HG02885 (cell line): Measurements from ENCODE around the gene MVB12B.

Source experiments
- ATAC-seq: cut with Tn5 transposase; IDR thresholded peaks from one replicate; pipeline ENCODE4 v1.9.1; 2021; ENCODE audit warnings: mild to moderate bottlenecking; ENCODE audit not compliant: unreplicated experiment, poor library complexity

MVB12B gene

DNA sequence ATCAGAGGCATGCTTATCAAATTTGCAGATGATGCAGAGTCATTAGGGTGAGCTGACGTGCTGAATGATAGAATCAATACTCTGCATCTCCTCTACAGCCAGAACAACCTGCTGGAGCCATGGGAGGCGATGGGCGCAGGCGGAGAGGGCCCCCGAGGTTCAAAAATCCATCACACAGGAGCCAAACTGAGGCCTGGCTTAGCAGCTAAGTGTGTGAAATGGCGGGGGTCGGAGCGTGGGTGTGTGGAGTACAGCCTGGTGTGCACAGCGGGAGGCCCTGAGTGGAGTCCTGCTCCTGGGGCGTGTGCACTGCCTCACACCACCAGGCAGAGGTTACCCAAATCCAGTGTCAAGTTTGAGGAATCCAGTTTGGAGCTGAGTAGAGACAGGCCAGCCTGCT, 73.2 kb downstream of the MVB12B start:
- no peak for ATAC-seq

DNA sequence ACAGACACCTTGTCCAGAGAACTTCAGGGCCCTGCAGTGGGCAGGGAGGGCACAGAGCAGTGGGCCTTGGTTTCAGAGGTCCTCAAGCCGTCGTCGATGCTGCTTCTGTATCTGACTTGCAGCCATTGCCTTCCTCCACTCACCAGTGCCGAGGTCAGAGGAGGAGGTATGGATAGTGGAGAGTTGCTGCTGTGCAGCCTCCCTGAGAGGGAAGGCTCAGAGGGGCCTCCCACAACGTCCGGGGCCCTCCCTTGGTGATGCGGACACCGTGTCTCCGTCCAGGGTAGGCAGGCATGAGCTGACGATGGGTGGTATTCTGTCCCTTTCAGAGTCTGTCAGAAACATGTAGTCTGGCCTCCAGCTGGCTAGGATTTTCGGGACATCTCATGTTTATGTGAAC, 73.9 kb downstream of the MVB12B start:
- ATAC-seq = no peak

DNA sequence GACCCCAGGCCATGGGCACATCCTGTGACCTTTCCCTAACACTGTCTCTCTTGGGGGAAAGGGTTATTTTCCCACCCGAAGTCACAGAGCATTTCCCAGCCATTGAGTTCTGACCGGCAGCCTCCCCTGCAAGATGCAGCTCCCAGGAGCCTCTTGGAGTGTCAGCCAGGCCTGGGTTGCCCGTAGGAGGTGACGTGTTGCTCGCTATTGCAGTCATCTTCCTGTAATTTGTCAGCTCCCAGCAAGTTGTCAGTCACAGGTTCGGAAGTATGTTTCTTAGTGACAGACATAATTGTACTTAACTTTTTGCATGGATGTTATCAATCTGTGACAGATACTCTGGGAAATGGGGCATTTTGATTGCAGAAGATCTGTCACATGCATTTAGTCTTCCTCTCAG, 74.5 kb downstream of the MVB12B start:
- no peak for ATAC-seq

DNA sequence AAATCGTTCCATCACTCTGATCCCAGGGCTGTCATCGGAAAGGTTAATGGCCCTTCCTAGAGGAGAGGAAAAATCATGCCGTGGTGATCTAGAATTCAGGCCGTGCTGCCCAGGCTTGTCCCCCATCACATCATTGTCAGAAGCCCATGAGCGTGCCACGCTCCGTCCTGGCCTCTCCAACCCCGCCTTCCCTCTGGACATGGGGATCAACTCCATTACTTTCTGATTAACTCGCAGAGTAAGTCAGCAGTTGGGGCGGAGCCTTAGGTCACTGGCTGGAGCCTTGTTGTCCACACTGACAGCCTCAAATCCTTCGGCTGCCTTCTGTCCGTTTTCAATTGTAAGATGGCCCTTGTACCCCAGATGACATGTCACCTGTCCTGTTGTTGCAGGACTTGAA, 75.0 kb downstream of the MVB12B start:
- no peak for ATAC-seq

DNA sequence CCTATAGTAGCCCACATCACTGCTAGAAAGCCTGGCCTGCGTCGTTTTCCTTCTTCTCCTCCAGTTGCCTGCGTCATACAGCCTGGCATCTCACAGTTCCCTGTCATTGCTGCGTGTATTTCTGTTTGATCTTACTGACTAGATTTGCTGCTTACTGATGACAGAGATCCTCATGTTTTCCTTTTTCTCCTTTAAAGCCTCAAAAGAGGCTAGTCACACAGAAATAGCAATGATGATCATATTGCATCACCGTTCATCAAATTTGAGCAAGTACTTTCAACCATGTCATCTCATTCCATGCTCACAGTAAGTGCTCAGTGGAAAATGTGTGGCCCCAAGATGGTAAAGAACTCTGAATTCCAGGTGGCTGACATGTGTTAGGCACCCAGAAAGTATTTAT, 76.8 kb downstream of the MVB12B start:
- ATAC-seq = no peak

DNA sequence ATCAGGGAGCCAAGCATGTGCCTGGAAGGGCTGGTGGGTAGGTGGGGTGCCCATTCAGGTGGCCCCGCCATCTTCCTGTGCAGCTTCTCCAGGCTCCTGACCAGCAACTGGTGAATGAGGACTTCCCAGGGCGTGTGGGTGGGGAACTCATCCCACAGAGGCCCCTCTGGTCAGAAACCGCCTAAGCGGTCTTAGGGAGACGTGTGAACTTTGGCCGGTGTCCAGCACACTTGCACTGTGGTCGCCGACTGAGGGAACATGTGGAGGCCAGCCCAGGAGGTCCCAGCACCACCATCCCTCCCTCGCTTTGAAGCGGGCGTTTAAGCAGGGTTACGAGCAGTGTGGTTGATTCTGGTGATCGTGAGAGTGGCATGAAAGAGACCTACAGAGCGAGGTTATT, 77.8 kb downstream of the MVB12B start:
- ATAC-seq = no peak

GRCh38 chr9:126406075-126406667, 79.5 kb downstream of the MVB12B start:
- ATAC-seq = no peak

DNA sequence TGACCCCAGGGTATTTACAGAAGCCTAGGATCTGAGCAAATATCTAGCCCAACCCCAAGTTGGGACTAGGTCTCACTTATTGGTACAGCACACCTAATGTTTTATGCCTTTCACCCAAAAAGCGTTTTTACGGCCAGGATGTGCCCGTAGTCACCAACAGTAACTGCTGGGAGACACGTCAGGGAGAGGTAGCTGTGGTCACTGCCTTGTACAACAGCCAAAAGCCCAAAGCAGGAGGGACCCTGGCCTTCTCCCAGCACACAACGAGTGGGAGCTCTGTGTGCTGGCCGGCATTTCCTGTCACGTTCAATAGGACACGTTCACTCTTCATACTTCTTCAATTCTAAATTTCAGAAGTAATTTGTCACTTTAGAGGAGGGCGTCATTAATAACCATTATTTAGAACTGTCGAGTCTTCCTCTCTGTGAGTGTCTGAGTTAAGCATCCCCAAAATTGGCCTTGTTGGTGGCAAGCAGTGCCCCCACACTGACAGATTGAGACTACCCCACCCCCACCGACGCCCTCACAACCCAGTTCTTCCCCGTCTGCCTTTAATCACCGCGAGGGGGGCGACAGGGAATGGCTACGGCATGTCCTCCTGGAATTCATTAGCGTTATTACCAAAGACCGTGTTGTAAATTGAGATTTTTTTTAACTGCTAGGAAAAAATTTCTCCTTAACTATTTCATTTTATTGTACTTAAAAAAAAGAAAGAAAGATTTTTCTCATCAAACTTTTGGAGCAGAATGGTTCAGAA, 80.7 kb downstream of the MVB12B start:
- no peak for ATAC-seq

DNA sequence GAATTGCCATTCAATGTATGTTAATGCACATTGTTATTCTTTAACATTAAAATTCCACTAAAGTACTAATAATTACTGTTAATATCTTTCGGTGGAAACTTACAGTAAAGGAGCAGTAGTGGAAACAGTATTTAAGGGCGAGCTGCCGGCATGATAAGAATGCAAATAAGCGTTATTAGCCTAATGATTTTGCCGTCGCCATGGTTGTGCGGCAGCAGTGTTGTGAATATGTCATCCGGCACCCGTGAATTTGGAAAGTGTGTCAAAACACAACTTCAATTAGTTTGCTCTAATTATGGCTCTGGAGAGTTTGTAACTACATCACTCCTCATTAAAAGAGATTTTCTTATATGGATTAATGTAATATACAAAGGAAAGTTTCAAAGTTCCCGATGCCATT, 81.4 kb downstream of the MVB12B start:
- ATAC-seq = no peak

- no peak for ATAC-seq
Measured at GRCh38 chr9:126410229-126410628, 83.6 kb downstream of the MVB12B start.

- ATAC-seq = peak; percentile 49
Measured at GRCh38 chr9:126411225-126411947, 84.8 kb downstream of the MVB12B start.

DNA sequence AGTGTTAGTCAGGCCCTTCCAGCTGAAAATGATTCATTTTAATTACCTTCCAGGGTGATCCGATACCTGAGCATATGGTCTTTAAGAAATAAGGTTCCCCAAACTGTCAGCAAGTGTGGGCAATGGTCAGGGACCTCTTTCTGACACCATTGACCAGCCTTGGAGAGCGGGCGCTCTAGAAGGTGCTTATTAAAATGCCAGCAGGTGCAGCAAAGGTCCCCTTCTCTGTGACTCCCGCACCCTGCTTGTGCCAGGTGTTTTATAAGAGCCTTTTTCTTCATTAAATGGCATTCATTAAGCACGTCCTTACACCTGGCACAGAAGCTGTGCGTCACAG, 85.3 kb downstream of the MVB12B start:
- ATAC-seq = peak; percentile 27

GRCh38 chr9:126412905-126413304, 86.3 kb downstream of the MVB12B start:
- no peak for ATAC-seq

DNA sequence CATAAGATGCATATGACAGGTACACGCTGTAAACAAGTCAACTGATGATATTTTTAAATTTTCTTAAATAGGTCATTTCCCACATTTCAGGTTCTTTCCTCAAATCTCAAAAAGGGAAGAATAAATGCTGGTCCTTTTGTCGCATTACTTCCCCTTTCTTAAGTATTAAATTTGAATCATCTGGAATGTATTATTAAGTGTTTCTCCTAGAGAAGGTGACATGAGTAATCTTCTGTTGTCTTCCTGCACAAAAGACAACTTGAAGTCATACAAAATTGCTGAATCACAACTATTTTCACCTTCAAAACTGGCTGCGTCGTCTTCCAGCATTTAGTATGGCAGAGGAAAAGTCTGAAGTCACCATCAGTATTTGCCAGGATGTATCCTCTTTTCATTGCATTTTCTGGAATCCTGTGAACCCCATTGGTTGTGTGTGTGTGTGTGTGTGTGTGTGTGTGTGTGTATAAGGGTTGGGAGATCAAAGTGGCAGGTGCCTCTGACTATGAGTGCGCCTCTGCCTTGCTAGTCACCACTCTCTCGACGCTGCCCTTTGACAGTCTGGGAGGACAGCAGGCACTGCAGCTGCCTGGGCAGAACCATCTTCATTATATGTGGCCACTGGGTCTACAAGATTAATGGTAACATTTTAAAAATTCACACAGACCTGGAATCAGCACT, 86.9 kb downstream of the MVB12B start:
- no peak for ATAC-seq

DNA sequence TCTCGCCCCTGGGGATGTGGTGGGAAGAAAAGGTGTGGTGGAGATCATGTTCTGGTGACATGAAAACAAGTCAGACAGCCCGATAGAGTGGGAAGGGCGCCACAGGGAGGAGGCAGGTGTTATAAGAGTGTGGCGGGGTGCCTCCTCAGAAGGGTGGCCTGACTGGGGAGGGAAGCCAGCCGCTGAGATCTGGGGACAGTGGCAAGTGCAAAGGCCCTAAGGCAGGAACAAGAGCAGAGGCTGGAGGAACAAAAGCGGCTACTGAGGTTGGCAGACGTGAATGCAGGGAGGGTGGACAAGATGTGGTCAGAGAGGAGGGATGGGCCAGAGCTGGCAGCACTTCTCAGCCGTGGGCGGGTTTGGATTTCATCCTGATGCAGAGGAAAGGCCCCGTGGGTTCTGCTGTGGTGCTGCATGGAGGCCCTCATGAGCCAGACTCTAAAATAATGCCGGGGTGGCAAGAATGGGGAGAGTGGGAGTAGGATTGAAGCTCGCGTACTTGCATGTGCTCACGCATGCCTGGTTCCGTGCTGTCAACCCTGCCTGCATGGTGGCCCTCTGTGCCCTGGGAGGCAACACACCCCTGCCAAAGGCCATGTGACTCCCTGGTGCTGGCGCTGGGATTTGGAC, 89.2 kb downstream of the MVB12B start:
- no peak for ATAC-seq

DNA sequence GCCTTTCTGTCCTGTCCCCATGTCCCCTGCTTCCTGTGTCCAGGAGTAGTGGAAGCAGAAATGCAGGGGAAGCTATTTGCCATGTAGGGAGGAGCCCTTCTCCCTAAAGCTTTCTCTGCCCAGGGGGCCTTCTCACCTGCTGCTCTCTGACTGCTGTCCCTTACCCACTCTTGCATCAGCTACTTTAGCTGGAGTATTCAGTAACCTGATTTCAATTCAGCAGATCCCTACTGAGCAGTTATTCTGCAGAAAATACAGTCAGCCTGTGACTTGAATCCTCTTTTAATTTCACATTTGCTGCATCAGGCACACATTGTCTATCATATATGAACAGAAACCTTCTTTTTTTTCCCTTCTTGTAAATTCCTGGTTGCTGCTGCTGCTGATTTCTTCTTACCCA, 90.4 kb downstream of the MVB12B start:
- no peak for ATAC-seq

- ATAC-seq = no peak
Measured at GRCh38 chr9:126417684-126418083, 91.1 kb downstream of the MVB12B start.

DNA sequence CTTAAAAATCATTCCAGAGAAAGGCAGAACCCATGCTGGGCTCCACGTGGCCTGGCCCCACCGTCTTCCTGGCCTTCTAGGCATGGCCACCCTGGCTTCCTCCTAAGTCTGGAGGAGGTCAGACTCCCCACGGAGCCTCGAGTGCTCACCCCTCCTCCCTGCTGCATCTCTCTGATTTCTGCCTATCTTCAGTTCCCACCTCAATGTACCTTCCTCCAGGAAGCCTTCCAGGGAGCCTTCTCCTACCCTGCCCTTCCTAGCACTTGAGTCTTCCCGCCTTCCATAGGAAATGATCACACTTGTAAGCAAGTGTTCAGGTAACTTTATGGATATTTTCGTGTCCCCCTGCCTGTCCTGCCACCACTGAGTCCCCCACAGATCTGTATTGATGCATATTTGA, 92.0 kb downstream of the MVB12B start:
- ATAC-seq = no peak

DNA sequence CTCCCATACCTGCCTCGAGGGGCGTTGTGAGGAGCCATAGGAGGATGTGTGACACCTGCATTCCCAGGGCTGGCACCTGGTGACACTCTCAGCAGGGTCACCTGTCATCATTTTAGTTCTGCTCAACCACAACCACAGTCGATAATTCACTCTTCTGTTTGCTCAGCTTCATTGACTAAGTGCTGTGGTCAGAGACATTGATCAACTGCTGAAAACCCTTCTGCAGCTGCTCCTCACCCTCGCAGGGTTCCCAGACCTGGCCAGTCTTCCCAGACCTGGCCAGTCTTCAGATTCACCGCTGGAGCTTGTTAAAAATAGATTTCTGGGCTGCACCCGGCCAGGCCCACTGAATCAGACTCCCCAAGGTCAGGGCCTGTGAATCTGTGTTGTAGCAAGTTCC, 92.8 kb downstream of the MVB12B start:
- ATAC-seq = no peak

- no peak for ATAC-seq
Measured at GRCh38 chr9:126420135-126420534, 93.5 kb downstream of the MVB12B start.
